GM19035 (cell line): ENCODE data around the gene TOP2A.

Source experiments
- ATAC-seq: cut with Tn5 transposase; IDR thresholded peaks from one replicate; pipeline ENCODE4 v1.9.1; 2021; ENCODE audit not compliant: unreplicated experiment

TOP2A gene

DNA sequence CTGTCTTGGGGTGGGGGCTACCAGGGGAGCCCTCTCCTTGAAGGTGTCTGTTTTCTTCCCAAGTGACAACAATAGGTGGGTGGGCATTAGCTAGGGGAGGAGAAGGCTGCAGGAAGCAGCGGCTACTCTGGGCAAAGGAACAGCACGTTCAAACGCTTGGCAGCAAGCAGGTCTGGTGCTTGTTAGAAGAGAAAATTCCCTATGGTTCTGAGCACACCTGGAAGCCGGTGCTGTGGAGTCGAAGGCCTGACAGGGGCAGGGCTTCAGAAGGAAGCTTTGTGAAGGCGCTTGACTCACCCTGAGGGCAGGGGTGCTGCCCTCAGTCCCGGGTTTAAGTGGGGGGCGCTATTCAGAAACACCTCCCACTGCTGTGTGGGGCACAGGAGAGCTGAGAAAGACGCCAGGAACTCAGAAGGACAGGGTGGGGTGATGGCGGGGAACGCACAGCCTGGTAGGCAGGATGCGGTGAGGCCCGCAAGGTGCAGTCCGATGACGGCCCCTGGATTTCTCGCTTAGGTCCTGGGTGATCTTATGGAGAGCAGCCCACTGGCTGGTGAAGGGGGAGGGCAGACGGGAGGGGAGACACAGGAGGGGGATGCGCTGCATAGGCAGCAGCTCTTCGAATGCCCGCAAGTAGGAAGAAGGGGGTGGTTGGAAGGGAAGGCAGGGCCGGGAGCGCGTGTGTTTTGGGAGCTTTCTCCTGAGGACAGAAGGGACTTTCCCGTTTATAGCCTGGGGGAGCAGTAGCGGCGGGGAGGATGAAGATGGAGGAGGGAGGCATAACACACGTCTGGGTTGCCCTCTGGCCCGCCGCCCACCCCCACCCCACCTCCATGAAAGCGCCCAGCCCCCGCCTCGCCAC lies 56.4 kb downstream of the TOP2A start:
- ATAC-seq: no peak

DNA sequence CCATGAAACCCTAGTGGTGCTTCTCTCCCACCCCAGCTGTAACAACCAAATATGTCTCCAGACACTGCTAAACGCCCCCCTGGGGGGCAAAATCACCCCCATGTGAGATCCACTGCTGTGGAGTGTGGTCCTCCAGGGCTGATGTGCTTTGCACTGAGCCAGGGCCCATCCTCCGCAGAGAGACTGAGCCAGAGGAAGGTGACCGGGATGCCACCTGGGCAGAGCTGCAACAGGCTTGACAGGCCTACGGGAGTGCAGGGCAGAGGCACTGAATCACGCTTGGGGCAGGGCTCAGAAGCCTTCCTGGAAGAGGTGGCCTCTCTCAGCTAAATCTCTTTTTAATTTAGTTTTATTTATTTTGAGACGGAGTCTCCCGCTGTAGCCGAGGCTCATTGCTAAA lies 57.6 kb downstream of the TOP2A start:
- no peak for ATAC-seq

- no peak for ATAC-seq
These were observed 59.2 kb downstream of the TOP2A start for GRCh38 chr17:40358323-40359038.

GRCh38 chr17:40356990-40357881 lies 60.5 kb downstream of the TOP2A start:
- no peak for ATAC-seq

DNA sequence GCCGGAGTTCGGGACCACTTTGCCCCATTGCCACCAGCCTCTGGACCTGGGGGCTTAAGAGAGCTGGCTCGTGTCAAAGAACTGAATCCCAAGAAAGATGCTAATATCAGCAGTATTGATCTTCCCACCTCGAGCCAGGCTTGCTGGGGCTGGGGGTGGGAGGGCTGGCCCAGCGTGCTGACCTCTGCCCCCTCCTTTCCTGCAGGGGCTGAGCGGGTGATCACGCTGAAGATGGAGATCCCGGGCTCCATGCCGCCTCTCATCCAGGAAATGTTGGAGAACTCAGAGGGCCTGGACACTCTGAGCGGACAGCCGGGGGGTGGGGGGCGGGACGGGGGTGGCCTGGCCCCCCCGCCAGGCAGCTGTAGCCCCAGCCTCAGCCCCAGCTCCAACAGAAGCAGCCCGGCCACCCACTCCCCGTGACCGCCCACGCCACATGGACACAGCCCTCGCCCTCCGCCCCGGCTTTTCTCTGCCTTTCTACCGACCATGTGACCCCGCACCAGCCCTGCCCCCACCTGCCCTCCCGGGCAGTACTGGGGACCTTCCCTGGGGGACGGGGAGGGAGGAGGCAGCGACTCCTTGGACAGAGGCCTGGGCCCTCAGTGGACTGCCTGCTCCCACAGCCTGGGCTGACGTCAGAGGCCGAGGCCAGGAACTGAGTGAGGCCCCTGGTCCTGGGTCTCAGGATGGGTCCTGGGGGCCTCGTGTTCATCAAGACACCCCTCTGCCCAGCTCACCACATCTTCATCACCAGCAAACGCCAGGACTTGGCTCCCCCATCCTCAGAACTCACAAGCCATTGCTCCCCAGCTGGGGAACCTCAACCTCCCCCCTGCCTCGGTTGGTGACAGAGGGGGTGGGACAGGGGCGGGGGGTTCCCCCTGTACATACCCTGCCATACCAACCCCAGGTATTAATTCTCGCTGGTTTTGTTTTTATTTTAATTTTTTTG lies 61.6 kb downstream of the TOP2A start:
- no peak for ATAC-seq

- ATAC-seq: no peak
These were observed 62.4 kb downstream of the TOP2A start for GRCh38 chr17:40355123-40355803.

DNA sequence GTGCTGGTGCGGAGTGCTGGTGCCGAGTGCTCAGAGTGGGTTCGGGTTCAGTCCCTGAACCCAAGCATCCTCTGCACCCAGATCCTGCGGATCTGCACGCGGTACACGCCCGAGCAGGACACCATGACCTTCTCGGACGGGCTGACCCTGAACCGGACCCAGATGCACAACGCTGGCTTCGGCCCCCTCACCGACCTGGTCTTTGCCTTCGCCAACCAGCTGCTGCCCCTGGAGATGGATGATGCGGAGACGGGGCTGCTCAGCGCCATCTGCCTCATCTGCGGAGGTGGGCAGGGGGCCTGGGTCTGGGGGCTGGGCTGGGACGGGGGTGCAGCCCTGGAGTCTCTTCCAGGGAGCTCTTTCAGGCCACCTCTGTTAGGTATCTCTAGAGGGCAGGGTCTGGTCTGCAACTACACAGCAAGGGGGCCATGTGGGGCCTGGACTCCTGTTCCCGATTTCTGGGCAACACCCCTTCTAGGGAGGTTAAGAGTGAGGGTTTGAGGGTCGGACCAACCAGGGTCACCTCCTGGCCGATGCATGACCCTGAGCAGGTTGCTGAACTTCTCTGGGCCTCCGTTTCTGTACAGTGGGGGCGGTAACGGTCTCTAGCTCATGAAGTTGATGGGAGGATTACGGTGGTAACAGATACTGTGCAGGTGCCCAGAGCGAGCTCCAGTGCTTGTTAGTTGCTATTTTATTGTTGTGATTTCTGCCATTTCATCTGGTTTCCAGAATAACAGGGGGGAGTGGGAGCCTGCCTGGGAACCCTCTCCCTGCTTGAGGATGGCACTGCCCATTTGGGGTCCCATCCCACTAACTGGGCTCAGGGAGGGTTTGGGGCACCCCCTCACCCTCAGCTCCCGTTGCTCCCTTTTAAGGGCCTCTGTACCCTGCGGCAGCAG lies 63.2 kb downstream of the TOP2A start:
- no peak for ATAC-seq

DNA sequence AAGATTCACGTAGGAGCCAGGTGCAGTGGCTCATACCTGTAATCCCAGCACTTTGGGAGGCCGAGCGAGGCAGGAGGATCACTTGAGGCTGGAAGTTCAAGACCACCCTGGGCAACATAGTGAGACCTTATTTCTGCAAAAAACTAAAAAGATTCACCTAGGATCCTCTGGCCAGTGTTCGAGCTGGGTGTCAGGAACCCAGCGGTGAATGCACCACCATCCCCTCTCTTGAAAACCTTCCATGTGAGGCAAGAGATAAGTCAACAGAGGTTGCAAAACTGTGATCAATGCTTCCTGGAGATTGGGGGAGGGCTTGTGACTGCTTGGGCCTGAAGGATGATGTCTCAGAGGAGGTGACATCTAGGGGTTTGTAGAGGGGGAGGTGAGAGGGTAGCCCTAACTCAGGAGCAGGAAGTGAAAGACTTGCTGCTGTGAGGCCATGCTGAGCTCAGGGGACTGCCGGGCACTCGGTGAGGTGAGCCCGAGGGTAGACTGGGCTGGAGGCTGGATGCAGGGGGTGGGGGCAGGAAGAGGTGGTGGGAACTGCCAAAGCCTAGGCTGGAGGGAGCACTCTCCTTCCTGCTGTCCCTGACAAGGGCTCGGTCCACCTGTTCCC lies 64.8 kb downstream of the TOP2A start:
- no peak for ATAC-seq

DNA sequence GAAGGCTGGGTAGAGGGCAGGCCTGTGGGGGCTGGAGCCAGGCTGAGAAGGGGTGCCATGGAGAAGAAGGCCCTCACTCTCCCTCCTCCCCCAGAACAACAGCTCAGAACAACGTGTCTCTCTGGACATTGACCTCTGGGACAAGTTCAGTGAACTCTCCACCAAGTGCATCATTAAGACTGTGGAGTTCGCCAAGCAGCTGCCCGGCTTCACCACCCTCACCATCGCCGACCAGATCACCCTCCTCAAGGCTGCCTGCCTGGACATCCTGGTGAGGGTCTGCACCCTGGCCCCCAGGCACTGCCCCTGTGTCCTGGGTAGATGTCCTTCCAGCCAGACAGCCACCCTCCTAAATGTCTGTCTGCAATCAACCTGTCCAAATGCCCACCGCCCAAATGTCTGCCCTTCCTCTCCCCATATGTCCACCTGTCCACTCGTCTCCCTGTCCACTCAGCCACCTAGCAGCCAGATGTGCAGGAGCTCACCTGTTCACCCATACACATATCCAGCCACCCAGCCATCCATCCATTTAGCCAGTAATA lies 65.4 kb downstream of the TOP2A start:
- ATAC-seq: no peak

- no peak for ATAC-seq
These were observed 66.1 kb downstream of the TOP2A start for GRCh38 chr17:40351359-40352236.

DNA sequence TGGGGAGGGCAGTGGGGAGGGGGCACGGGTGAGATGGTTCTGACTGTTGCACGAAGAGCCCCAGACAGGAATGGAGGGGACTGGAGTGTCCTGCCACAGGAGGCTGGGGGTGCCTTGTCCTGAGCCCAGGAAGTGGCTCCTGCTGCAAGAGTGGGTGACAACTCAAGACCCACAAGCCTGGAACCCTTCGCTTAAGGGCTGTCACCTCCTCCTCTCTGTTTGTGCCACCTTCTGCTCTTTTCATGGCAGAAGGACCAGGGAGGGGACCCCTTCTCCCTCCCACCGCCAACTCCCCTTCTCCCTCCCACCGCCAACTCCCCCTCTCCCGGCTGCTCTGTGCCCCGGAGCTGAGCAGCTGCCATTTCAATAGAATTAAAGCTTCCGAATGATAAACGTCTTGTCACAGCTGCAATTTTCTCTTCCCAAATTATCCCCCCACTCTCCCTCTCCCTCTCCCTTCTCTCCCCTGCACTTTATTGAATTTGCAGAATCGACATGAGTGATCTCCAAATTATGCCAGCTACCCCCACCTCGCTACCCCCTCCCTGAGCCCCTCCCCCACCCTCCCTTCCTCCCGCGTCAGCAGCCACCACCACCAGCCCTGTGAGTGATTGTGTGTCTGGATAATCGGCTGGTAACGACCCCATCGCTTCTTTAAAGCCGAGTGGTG lies 66.9 kb downstream of the TOP2A start:
- no peak for ATAC-seq

DNA sequence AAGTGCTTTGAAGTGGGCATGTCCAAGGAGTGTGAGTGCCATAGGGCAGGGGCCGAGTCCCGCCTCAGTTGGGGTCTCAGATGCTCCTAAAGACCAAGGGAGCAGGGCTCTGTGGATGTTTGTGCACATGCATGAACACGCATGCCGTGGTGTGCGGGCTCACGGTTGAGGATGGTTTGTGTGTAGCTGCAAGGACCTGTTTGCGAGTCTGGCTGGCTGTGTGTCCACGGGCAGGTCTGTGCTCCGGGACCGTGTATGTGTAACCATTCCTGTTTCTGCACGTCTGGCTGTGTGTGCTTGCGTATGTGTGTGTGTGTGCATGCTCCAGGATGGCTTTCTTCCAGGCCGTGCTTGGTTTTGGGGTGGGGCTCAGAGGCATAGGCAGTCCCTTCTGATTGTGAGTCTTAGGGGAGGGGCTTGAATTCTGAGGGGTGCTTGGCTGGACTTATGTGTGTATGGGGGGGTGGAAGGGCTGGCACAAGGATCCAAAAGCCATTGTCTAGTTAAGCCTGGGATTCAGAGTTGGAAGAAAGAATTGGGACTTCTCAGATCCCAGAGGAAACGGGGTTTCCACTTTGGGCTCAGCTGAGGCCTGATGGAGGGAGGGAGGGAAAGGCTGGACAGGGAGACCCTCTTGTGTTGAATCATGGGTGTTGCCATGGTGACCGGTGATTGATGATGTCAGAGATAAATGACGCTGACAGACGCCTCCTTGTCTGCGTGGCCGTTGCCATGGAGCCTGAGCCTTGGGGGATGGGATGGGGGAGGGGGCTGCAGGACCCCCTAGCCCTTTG lies 67.6 kb downstream of the TOP2A start:
- ATAC-seq: no peak

DNA sequence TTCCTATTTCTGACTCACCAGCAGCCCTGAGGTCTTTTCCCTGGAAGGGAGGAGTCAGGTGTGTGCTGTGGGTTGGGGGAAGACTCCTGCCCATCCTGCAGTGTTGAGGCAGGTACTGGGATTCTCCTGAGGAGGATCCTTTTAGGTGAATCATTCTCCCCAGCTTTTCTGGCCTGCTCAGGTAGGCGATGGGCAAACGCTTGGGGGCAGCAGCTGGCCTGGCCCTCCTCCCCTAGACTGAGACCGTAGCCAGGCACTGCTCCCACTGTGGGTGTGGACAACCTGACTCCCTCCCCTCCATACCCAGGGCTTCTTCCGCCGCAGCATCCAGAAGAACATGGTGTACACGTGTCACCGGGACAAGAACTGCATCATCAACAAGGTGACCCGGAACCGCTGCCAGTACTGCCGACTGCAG lies 68.2 kb downstream of the TOP2A start:
- ATAC-seq: no peak

DNA sequence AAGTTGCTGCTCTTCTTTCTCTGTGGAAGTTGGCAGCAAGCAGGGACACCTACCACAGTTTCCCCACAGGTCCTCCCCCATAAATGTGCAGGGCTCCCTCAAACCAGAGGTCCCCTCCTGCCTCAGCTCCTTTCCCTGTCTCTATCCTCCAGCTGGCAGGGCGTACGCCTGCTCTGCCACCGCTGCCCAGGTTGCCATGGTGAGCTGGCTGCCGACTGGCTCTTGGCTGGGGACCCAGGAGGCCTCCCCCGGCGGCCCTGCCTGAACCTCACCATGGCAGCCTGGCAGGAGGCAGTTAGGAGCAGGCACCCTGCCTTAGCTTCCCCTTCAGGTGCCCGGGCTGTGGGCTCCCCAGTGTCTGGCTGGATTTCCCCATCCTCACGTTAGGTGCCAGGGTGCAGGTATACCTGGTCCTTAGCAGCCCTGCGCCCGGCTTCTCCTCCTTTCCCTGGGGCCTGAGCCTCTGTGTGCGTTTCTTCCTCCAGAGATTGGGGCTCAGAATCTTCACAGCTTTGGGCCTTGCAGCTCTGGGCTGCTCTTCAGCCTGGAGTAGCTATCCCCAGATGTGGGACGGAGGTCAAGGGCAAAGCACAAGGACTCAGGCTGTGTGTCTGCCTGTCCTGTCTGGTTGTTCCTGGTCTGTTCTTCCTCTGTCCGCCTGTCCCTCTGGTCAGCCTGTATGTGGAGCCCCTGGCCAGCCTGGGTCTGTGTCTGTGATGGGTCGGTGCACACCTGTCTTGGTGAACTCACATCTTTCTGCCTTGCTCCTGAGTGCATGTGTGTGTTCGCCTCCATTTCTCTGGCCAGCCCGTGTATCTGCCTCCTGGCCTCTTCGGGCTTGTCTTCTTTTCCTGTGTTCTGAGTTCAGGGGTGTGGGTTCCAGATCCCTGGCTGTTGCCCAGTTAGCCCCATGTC lies 68.9 kb downstream of the TOP2A start:
- ATAC-seq: no peak

DNA sequence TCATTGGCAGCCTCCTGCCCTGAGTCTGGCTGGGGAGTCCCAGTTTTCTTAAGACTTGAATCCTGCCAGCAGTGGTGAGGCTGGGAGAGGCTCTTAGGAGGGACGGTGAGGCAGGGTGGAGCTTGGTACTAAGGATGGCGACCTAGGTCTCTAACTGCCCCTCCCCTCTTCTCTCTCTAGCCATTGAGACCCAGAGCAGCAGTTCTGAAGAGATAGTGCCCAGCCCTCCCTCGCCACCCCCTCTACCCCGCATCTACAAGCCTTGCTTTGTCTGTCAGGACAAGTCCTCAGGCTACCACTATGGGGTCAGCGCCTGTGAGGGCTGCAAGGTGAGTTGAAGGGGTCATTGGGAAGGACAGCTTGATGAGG lies 69.6 kb downstream of the TOP2A start:
- no peak for ATAC-seq
